Ectodermal cell (in vitro differentiated cells): ENCODE results near the gene C5AR2.
"Not testable (repeated sequence)": the region's sequence is repeated elsewhere in the genome, so short reads cannot be mapped to it uniquely, and the experiment has no call there.

ENCODE experiments used
- H3K27ac ChIP-seq: 2 replicates; pipeline ENCODE4 v1.7.0; 2013; ENCODE audit warnings: mild to moderate bottlenecking, low read depth, low read length; ENCODE audit not compliant: insufficient read depth, poor library complexity, severe bottlenecking
- H3K27me3 ChIP-seq: 2 replicates; pipeline ENCODE4 v1.7.0; 2013; ENCODE audit warnings: mild to moderate bottlenecking, low read length; ENCODE audit not compliant: insufficient read depth, control insufficient read depth, poor library complexity, severe bottlenecking
- H3K36me3 ChIP-seq: one replicate; pipeline ENCODE4 v1.7.0; 2013; ENCODE audit warnings: low read length; ENCODE audit not compliant: control insufficient read depth, insufficient read depth
- H3K4me1 ChIP-seq: one replicate; pipeline ENCODE4 v1.7.0; 2013; ENCODE audit warnings: low read length; ENCODE audit not compliant: control insufficient read depth, insufficient read depth
- H3K4me3 ChIP-seq: 2 replicates; pipeline ENCODE4 v1.7.0; 2013; ENCODE audit warnings: low read depth, low read length, control low read depth; ENCODE audit not compliant: insufficient read depth
- H3K9me3 ChIP-seq: 2 replicates; pipeline ENCODE4 v1.7.0; 2013; ENCODE audit warnings: mild to moderate bottlenecking, low read length, moderate library complexity; ENCODE audit not compliant: control insufficient read depth
- WGBS, 2 experiments: methylation state at CpG; one replicate each; pipeline ENCODE4 v1.1.7; 2013; ENCODE audit warnings: missing lambda C conversion rate in 2 of 2; 5-methylcytosine and 5-hydroxymethylcytosine counted together

The C5AR2 gene

GRCh38 chr19:47381653-47382279, 49.8 kb downstream of the C5AR2 start:
- no peaks in the 10 kb centered on the region for H3K9me3 ChIP-seq
- H3K27ac ChIP-seq: no peak overlapping the region
- no peak overlapping the region for H3K4me3 ChIP-seq
- H3K27me3 ChIP-seq: no peaks in the 10 kb centered on the region
- H3K36me3 ChIP-seq: peaks cover 23% of the 10 kb centered on the region
- WGBS, 2 experiments: 90 to 93% methylated on average over 11 of the region's 11 CpGs
- no peaks in the 10 kb centered on the region for H3K4me1 ChIP-seq

DNA sequence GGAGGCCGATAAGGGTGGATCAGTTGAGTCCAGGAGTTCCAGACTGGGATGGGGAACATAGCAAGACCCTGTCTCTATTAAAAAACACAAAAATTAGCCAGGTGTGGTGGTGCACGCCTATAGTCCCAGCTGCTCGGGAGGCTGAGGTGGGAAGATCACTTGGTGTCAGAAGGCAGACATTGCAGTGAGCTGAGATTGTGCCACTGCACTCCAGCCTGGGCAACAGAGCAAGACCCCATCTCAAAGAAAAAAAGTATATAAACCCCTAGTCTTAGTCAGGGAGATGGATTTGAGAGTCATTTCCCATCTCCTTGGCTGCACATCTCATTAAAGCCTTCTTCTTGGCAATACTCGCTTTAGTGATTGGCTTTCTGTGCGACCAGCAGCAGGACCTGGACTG, 51.9 kb downstream of the C5AR2 start:
- peaks cover 17% of the 10 kb centered on the region for H3K36me3 ChIP-seq
- 91 to 94% methylated on average over 5 of the region's 5 CpGs for WGBS, 2 experiments
- not testable (repeated sequence) for H3K9me3 ChIP-seq, H3K4me3 ChIP-seq, H3K27ac ChIP-seq, H3K27me3 ChIP-seq, H3K4me1 ChIP-seq

DNA sequence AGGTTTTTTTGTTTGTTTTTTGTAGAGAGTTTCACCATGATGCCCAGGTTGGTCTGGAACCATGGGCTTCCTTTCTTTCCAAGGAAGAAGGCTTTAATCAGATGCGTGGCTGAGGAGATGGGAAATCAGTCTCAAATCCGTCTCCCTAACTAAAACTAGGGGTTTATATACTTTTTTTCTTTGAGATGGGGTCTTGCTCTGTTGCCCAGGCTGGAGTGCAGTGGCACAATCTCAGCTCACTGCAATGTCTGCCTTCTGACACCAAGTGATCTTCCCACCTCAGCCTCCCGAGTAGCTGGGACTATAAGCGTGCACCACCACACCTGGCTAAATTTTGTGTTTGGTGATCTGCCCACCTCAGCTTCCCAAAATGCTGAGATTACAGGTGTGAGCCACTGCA, 52.6 kb downstream of the C5AR2 start:
- peaks cover 17% of the 10 kb centered on the region for H3K36me3 ChIP-seq
- H3K27me3 ChIP-seq, H3K4me3 ChIP-seq, H3K9me3 ChIP-seq, H3K27ac ChIP-seq, H3K4me1 ChIP-seq: not testable (repeated sequence)
- 92 to 94% methylated on average over 4 of the region's 4 CpGs for WGBS, 2 experiments

DNA sequence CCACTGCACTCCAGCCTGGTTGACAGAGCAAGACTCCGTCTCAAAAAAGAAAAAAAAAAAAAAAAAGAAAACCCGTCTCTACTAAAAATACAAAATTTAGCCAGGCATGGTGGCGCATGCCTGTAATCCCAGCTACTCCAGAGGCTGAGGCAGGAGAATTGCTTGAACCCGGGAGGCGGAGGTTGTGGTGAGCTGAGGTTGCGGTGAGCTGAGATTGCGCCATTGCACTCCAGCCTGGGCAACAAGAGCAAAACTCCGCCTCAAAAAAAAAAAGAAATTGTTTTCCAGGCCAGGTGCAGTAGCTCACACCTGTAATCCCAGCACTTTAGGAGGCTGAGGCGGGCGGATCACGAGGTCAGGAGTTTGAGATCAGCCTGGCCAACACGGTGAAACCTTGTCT, 54.6 kb downstream of the C5AR2 start:
- H3K4me1 ChIP-seq, H3K9me3 ChIP-seq, H3K4me3 ChIP-seq, H3K27ac ChIP-seq, H3K36me3 ChIP-seq, H3K27me3 ChIP-seq: not testable (repeated sequence)
- 94 to 96% methylated on average over 11 to 12 of the region's 12 CpGs for WGBS, 2 experiments

DNA sequence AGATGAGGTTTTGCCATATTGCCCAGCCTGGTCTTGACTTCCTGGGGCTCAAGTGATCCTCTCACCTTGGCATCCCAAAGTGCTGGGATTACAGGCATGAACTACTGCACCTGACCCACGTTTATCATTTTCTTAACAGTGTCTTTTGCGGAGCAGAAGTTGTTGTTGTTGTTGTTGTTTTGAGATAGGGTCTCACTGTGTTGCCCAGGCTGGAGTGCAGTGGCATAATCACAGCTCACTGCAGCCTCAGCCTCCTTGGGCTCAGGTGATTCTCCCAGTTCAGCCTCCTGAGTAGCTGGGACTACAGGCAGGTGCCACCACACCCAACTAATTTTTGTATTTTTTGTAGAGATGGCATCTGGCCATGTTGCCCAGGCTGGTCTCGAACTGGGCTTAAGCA, 55.6 kb downstream of the C5AR2 start:
- not testable (repeated sequence) for H3K27ac ChIP-seq, H3K4me3 ChIP-seq, H3K9me3 ChIP-seq, H3K36me3 ChIP-seq, H3K27me3 ChIP-seq, H3K4me1 ChIP-seq
- WGBS, 2 experiments: 92 to 98% methylated on average over 3 of the region's 3 CpGs

DNA sequence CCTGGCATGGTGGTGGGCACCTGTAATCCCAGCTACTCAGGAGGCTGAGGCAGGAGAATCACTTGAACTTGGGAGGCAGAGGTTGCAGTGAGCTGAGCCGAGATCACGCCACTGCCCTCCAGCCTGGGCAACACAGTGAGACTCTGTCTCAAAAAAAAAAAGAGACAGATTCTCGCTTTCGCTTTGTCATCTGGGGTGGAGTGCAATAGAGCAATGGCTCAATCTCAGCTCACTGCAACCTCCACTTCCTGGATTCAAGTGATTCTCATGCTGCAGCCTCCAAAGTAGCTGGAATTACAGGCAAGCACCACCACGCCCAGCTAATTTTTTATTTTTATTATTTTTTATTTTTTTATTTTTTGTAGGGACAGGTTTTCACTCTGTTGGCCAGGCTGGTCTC, 56.7 kb downstream of the C5AR2 start:
- not testable (repeated sequence) for H3K27ac ChIP-seq, H3K4me1 ChIP-seq, H3K27me3 ChIP-seq, H3K4me3 ChIP-seq, H3K9me3 ChIP-seq, H3K36me3 ChIP-seq
- 91 to 92% methylated on average over 4 to 5 of the region's 5 CpGs for WGBS, 2 experiments

DNA sequence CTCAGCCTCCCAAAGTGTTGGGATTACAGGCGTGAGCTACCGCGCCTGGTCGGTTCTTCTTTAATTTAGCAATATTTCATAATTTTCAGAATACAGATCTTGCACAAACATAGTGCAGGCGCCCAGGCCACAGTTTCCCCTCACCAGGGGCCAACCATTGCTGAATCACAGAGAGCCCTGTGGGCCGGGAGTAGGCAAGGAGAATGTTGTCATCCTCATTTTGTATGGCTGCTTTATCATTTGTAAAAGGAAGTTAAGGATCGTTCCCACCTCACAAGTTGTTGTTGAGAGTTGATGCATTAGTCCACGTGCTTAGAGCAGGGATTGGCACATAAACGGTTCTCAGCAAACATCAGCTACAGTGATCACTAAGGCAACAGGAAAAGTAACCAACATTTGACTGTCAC, 57.2 kb downstream of the C5AR2 start:
- H3K4me3 ChIP-seq: no peak overlapping the region
- H3K27ac ChIP-seq: no peak overlapping the region
- WGBS, 2 experiments: 87 to 95% methylated on average over 9 of the region's 9 CpGs
- H3K9me3 ChIP-seq: no peaks in the 10 kb centered on the region
- H3K27me3 ChIP-seq: no peaks in the 10 kb centered on the region
- H3K4me1 ChIP-seq: no peaks in the 10 kb centered on the region
- H3K36me3 ChIP-seq: no peaks in the 10 kb centered on the region

DNA sequence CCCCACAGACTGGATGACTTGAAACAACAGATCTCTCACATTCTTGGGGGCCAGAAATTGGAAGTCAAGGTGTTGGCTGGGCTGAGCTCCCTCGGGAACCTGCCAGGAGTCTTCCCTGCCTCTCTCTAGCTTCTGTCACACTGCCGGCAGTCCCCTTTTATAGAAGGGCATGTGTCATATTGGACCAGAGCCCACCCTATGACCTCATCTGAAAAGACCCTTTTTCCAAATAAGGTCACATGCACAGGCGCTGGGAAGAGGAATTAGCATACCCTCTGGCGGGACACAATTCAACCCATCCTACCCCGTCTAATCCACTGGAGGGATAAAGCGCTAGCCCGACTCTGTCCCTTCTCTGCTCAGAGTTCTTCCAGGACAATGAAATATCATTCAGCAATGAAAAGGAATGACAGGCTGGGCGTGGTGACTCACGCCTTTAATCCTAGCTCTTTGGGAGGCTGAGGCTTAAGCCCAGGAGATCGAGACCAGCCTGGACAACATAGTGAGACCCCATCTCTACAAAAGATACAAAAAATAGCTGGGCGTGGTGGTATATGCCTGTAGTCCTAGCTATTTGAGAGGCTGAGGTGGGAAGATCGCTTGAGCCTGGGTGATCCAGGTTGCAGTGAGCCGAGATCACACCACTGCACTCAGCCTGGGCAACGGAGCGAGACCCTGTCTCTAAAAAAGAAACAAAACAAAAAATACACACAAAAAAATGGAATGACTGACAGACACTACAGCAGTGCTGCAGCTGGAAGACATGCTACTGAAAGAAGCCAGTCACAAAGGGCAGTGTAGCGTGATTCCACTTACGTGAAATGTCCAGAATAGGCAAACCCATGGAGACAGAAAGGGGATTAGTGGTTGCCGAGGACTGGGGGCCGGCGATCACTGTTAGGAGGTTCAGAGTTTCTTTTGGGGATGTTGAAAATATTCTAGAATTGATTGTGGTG, 58.8 kb downstream of the C5AR2 start:
- H3K9me3 ChIP-seq: no peaks in the 10 kb centered on the region
- H3K27ac ChIP-seq: no peak overlapping the region
- no peaks in the 10 kb centered on the region for H3K4me1 ChIP-seq
- no peak overlapping the region for H3K4me3 ChIP-seq
- 88 to 89% methylated on average over 20 of the region's 20 CpGs for WGBS, 2 experiments
- H3K27me3 ChIP-seq: no peaks in the 10 kb centered on the region
- no peaks in the 10 kb centered on the region for H3K36me3 ChIP-seq

DNA sequence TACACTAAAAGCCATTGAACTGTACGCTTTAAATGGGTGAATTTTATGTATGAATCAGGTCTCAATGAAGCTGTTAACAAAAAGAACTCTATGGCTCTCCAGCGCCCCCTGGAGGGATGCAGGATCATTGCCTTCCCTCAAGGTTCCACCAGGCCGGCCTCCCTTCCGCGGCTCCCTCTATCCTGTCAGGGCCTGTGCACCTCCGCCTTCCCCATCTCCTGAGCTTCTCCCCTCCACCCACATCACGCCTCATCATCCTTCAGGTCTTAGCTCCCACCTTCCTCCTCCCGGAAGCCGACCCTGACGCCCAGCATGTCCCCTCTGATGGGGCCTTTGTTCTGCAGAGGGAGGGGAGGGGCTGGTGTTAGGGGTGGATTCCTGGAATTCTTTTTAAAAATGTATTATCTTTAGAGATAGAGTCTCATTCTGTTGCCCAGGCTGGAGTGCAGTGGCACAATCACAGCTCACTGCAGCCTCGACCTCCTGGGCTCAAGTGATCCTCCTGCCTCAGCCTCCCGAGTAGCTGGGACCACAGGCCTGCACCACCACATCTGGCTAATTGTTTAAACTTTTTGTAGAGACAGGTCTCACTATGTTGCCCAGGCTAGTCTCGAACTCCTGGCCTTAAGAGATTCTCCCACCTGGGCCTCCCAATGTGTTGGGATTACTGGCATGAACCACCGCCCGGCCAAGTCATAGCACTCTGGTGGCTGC, 59.7 kb downstream of the C5AR2 start:
- Histone ChIP-seq H3K4me3 (no peak overlapping the region), H3K27ac (no peak overlapping the region), H3K27me3 (no peaks in the 10 kb centered on the region), H3K36me3 (no peaks in the 10 kb centered on the region), H3K9me3 (no peaks in the 10 kb centered on the region), H3K4me1 (no peaks in the 10 kb centered on the region)
- WGBS, 2 experiments: 42 to 45% methylated on average over 12 to 15 of the region's 15 CpGs
